K562 (cell line): ENCODE measurements around the gene ENDOV. TPM values are rescaled to one million over a fixed set of nuclear protein-coding genes. Genes with fewer than 3 reads are reported as not detected.

Source experiments
- ATAC-seq: fragments of 200-7000 bp; cut with Tn5 transposase; 3 replicates; pipeline ENCODE4 v1.9.1; 2020; ENCODE audit warnings: moderate library complexity
- BruUV-seq: library from RNA; stranded (reverse); fragments of 400-500 nt; replicated peaks from 2 replicates; lab custom pipeline; 2021; lab: Mats Ljungman, UMichigan
- CTCF ChIA-PET: fragments of 300-600 bp; formaldehyde crosslinking; extraction: SDS; loops from one replicate; lab custom pipeline; 2021; ENCODE audit warnings: low intra/inter-chr PET ratio; lab: Yijun Ruan, JAX
- POLR2A ChIA-PET: fragments of 300-600, 350-650 bp; sonication (Branson Sonifier 250); formaldehyde crosslinking; extraction: SDS; loops from one replicate; lab custom pipeline; 2021; ENCODE audit warnings: antibody characterized with exemption, inconsistent platforms; lab: Yijun Ruan, JAX
- DNase-seq, 4 experiments: peaks; one replicate each; pipeline versions ENCODE4 v3.0.0 to v3.0.0-alpha.2; 2011 to 2018; ENCODE audit warnings: low spot score in 3 of 4, mixed read lengths in 3 of 4; ENCODE audit errors: extremely low read depth in 1 of 4
- FAIRE-seq: peaks from 2 replicates; lab custom pipeline; 2011; peaks lifted over from hg19 to GRCh38; lab: Jason Lieb, UNC
- H2AFZ ChIP-seq: 2 replicates; pipeline ENCODE4 v1.6.0; 2011; ENCODE audit warnings: low read depth, low read length, control low read depth, inconsistent platforms
- H3K27ac ChIP-seq: fragments of 200-600 bp; 3 replicates; pipeline ENCODE4 v1.8.0; 2011; ENCODE audit warnings: low read depth, mild to moderate bottlenecking, control low read depth, inconsistent platforms, low read length, moderate library complexity, mixed read lengths; ENCODE audit errors: extremely low read depth
- H3K27me3 ChIP-seq, 2 experiments: fragments of 300-600 bp in 1 of 2; 2 replicates in 1 of 2; 3 replicates in 1 of 2; pipeline versions ENCODE4 v1.6.0 to v1.8.0; 2011; ENCODE audit warnings: inconsistent platforms in 2 of 2, low read length in 2 of 2, mild to moderate bottlenecking in 1 of 2, mixed read lengths in 1 of 2, moderate library complexity in 1 of 2; ENCODE audit not compliant: control insufficient read depth in 2 of 2, insufficient read depth in 2 of 2
- H3K36me3 ChIP-seq: fragments of 300-600 bp; 3 replicates; pipeline ENCODE4 v1.8.0; 2011; ENCODE audit warnings: mild to moderate bottlenecking, low read length, inconsistent platforms; ENCODE audit not compliant: control insufficient read depth, insufficient read depth
- H3K4me1 ChIP-seq, 2 experiments: fragments of 200-600 bp in 1 of 2; replicated peaks in 1 of 2; 2 replicates in 1 of 2; 3 replicates in 1 of 2; pipeline versions ENCODE4 v1.5.1 to v1.8.0; 2011; ENCODE audit warnings: inconsistent platforms in 2 of 2, low read length in 2 of 2, mild to moderate bottlenecking in 1 of 2, mixed read lengths in 1 of 2, moderate library complexity in 1 of 2; ENCODE audit not compliant: control insufficient read depth in 2 of 2, insufficient read depth in 2 of 2
- H3K4me2 ChIP-seq: 2 replicates; pipeline ENCODE4 v1.6.1; 2011; ENCODE audit warnings: low read length, control low read depth, inconsistent platforms, mixed read lengths; ENCODE audit not compliant: insufficient read depth
- H3K4me3 ChIP-seq: fragments of 200-600 bp; sonication (generic), shearing (Covaris generic); 2 replicates; pipeline ENCODE4 v1.5.1; 2016; ENCODE audit warnings: control low read depth, inconsistent platforms
- H3K79me2 ChIP-seq: fragments of 200-600 bp; 3 replicates; pipeline ENCODE4 v1.8.0; 2011; ENCODE audit warnings: low read length, inconsistent platforms; ENCODE audit not compliant: control insufficient read depth, insufficient read depth
- H3K9ac ChIP-seq, 2 experiments: 2 replicates each; pipeline versions ENCODE4 v1.6.0 to v1.6.1; 2011; ENCODE audit warnings: low read depth in 2 of 2, low read length in 2 of 2, control low read depth in 1 of 2, inconsistent platforms in 1 of 2, mild to moderate bottlenecking in 1 of 2, mixed read lengths in 1 of 2; ENCODE audit not compliant: insufficient read depth in 1 of 2
- H3K9me1 ChIP-seq: one replicate; pipeline ENCODE4 v1.6.0; 2011; ENCODE audit warnings: inconsistent platforms, mild to moderate bottlenecking, low read length, moderate library complexity; ENCODE audit not compliant: control insufficient read depth, insufficient read depth
- H3K9me3 ChIP-seq: replicated peaks from 2 replicates; pipeline ENCODE4 v1.5.1; 2011; ENCODE audit warnings: low read depth, low read length, inconsistent platforms; ENCODE audit not compliant: control insufficient read depth, insufficient read depth
- H4K20me1 ChIP-seq: replicated peaks from 2 replicates; pipeline ENCODE4 v1.6.1; 2011; ENCODE audit warnings: low read length, inconsistent platforms, mixed read lengths; ENCODE audit not compliant: control insufficient read depth, insufficient read depth
- BCLAF1 ChIP-seq, 2 experiments: fragments of 450-650 bp in 1 of 2; IDR thresholded peaks; 2 replicates each; pipeline ENCODE4 v1.6.1; 2011 to 2017; ENCODE audit warnings: low read depth in 2 of 2, antibody characterized with exemption in 1 of 2, borderline replicate concordance in 1 of 2, low read length in 1 of 2, mild to moderate bottlenecking in 1 of 2, mixed read lengths in 1 of 2; ENCODE audit not compliant: control insufficient read depth in 1 of 2
- CREB3 ChIP-seq: fragments of 450-650 bp; conservative IDR thresholded peaks from 2 replicates; pipeline ENCODE4 v1.6.1; 2016; ENCODE audit warnings: missing genetic modification characterization, low read depth, mild to moderate bottlenecking, missing compliant biosample characterization, moderate library complexity
- CSDE1 ChIP-seq, 2 experiments: fragments of 450-650 bp; IDR thresholded peaks; 2 replicates each; pipeline ENCODE4 v1.6.1; 2016; ENCODE audit warnings: mild to moderate bottlenecking in 1 of 2
- ESRRA ChIP-seq: fragments of 450-650 bp; IDR thresholded peaks from 2 replicates; pipeline ENCODE4 v1.6.1; 2014; ENCODE audit warnings: low read depth, mild to moderate bottlenecking, moderate library complexity, borderline replicate concordance
- WGBS: fragments of 100-300 bp; shearing (Covaris generic); methylation state at CpG from one replicate; pipeline ENCODE4 v1.1.6; 2016; ENCODE audit warnings: low coverage, mixed read lengths; ENCODE audit not compliant: insufficient coverage; ENCODE audit errors: missing lambda C conversion rate; 5-methylcytosine and 5-hydroxymethylcytosine counted together
- in situ Hi-C: fragments of 300-500 bp; cut with MboI; formaldehyde crosslinking; loops from 4 replicates; pipeline ENCODE4 v1.15.0; 2018; ENCODE audit warnings: inconsistent platforms, mixed read lengths
- intact Hi-C: fragments of 100-400 bp; cut with micrococcal nuclease; formaldehyde crosslinking; loops from 2 replicates; pipeline ENCODE4 v1.14.2; 2022
- polyA plus RNA-seq, 8 experiments: library from polyadenylated mRNA; depleted of rRNA in 4 of 8; stranded (reverse) in 5 of 8; unstranded in 3 of 8; fragments of >200 nt; fragmentation: Nextera tagmentation in 2 of 8; fragmentation: Illumina TruSeq in 1 of 8; extraction: Ambion mirVana in 2 of 8; extraction: Trizol in 1 of 8; gene quantifications; 2 replicates each; pipeline versions ENCODE4 v1.2.1 to v1.2.3, GENCODE V29; 2011 to 2014; ENCODE audit warnings: inconsistent platforms in 1 of 8, missing spikeins in 1 of 8
- total RNA-seq, 7 experiments: library from RNA; depleted of rRNA in 6 of 7; stranded (reverse); fragments of >200 nt in 6 of 7; fragmentation: Illumina TruSeq in 2 of 7; extraction: Trizol in 2 of 7; gene quantifications; 2 replicates each; pipeline versions ENCODE4 v1.2.1 to v1.2.3, GENCODE V29; 2011 to 2021; ENCODE audit warnings: low replicate concordance in 1 of 7

ENDOV gene
- total and polyA plus RNA-seq, 9 of the 15 experiments (the other 6 are each of a cell fraction or from before 2014, with no cell fraction given), result 1.2 to 8.2 (median 3.7) TPM

GRCh38 chr17:80446645-80447405, 31.9 kb downstream of the ENDOV start:
- BruUV-seq, result no TSS peak
- no peaks in the 10 kb centered on the region for H3K9me1 ChIP-seq
- peaks cover under 1% of the 10 kb centered on the region; the same call in 1 of the 2 replicates for H4K20me1 ChIP-seq
- ATAC-seq (no peak), DNase-seq (no peak), FAIRE-seq (no peak)
- no peaks in the 10 kb centered on the region for H3K36me3 ChIP-seq
- no peak overlapping the region for H3K27ac ChIP-seq
- H3K4me3 ChIP-seq, result no peak overlapping the region
- 0 out of 4 replicates have a peak overlapping the region, but pooled peaks of 1 of the 2 experiments have one; percentile 58 for H3K9ac ChIP-seq
- intact Hi-C loops, result no loop called here
- no peaks in the 10 kb centered on the region for H3K79me2 ChIP-seq
- no peak overlapping the region for H2AFZ ChIP-seq
- ChIA-PET POLR2A (interaction anchor here (0.9 kb wide), 1 partner anchor 20 kb away, joined by 4 read pairs; no protein-coding TSS in a partner anchor), CTCF (no interaction called here)
- H3K9me3 ChIP-seq, result no peaks in the 10 kb centered on the region
- TF ChIP-seq CSDE1 (IDR thresholded peaks at IDR 0.05), result no peak
- TF ChIP-seq CREB3 (tag), result no peak
- TF ChIP-seq BCLAF1 (IDR thresholded peaks at IDR 0.05; ENCODE audit: borderline replicate concordance in 1 of 2, control insufficient read depth in 1 of 2, low read depth in 2 of 2, low read length in 1 of 2), result no peak
- 0 out of 2 replicates have a peak, but pooled peaks have one; percentile 35 for TF ChIP-seq ESRRA
- peaks cover 0 to 32% of the 10 kb centered on the region in 2 experiments; a peak in 2 of 5 replicates for H3K4me1 ChIP-seq
- WGBS, result 2% methylated on average over 9 of the region's 12 CpGs
- peaks cover 2 to 65% of the 10 kb centered on the region in 2 experiments; a peak in 2 of 5 replicates for H3K27me3 ChIP-seq
- no peak overlapping the region for H3K4me2 ChIP-seq
- in situ Hi-C loops, result no loop called here
